HepG2 (cell line): ENCODE results near the gene SERP1. TPM values are rescaled to one million over a fixed set of nuclear protein-coding genes. Genes with fewer than 3 reads are reported as not detected.

ENCODE experiments used
- ATAC-seq: fragments of 200-7000 bp; cut with Tn5 transposase; 3 replicates; pipeline ENCODE4 v1.9.1; 2020; ENCODE audit warnings: mild to moderate bottlenecking, moderate library complexity
- BruUV-seq: library from RNA; stranded (reverse); fragments of 400-500 nt; replicated peaks from 2 replicates; lab custom pipeline; 2021; lab: Mats Ljungman, UMichigan
- CTCF ChIA-PET: fragments of 300-600 bp; formaldehyde crosslinking; extraction: SDS; loops from one replicate; lab custom pipeline; 2021; ENCODE audit warnings: low total read pairs, inconsistent platforms, low intra/inter-chr PET ratio; lab: Yijun Ruan, JAX
- POLR2A ChIA-PET: fragments of 350-600 bp; sonication (Branson Sonifier 250); formaldehyde crosslinking; loops from one replicate; lab custom pipeline; 2020; ENCODE audit warnings: antibody characterized with exemption, inconsistent platforms; lab: Yijun Ruan, JAX
- DNase-seq: peaks from one replicate; pipeline ENCODE4 v3.0.0-alpha.2; 2015; ENCODE audit warnings: low spot score
- FAIRE-seq: peaks from 3 replicates; lab custom pipeline; 2011; peaks lifted over from hg19 to GRCh38; lab: Jason Lieb, UNC
- H2AFZ ChIP-seq: one replicate; pipeline ENCODE4 v1.6.1; 2011; ENCODE audit warnings: low read length, inconsistent platforms
- H3K27ac ChIP-seq: fragments of 300-600 bp; 3 replicates; pipeline ENCODE4 v1.8.0; 2011; ENCODE audit warnings: mixed run types, mild to moderate bottlenecking, mixed read lengths, low read length, inconsistent platforms; ENCODE audit not compliant: insufficient read depth; ENCODE audit errors: extremely low read length
- H3K27me3 ChIP-seq, 2 experiments: fragments of 200-600 bp in 1 of 2; 2 replicates in 1 of 2; 3 replicates in 1 of 2; pipeline versions ENCODE4 v1.6.0 to v1.8.0; 2011; ENCODE audit warnings: low read length in 2 of 2, mild to moderate bottlenecking in 2 of 2, moderate library complexity in 2 of 2, inconsistent platforms in 1 of 2; ENCODE audit not compliant: insufficient read depth in 2 of 2, control insufficient read depth in 1 of 2
- H3K36me3 ChIP-seq, 2 experiments: fragments of 200-600 bp in 1 of 2; replicated peaks in 1 of 2; 2 replicates in 1 of 2; 3 replicates in 1 of 2; pipeline versions ENCODE4 v1.5.1 to v1.8.0; 2011; ENCODE audit warnings: low read length in 2 of 2, inconsistent platforms in 1 of 2; ENCODE audit not compliant: insufficient read depth in 2 of 2, control insufficient read depth in 1 of 2
- H3K4me1 ChIP-seq: 2 replicates; pipeline ENCODE4 v1.5.1; 2012; ENCODE audit warnings: low read length, inconsistent platforms; ENCODE audit not compliant: insufficient read depth
- H3K4me2 ChIP-seq: 2 replicates; pipeline ENCODE4 v1.6.0; 2011; ENCODE audit warnings: low read depth, low read length, inconsistent platforms
- H3K4me3 ChIP-seq, 3 experiments: fragments of 200-600 bp in 1 of 3; sonication (generic), shearing (Covaris generic) in 1 of 3; replicated peaks in 1 of 3; 2 replicates each; pipeline ENCODE4 v1.5.1; 2011 to 2016; ENCODE audit warnings: low read length in 3 of 3, inconsistent platforms in 2 of 3, low read depth in 2 of 3, mild to moderate bottlenecking in 2 of 3, control low read depth in 1 of 3, mixed read lengths in 1 of 3; ENCODE audit not compliant: insufficient read depth in 1 of 3
- H3K79me2 ChIP-seq: one replicate; pipeline ENCODE4 v1.6.1; 2011; ENCODE audit warnings: low read length, inconsistent platforms; ENCODE audit not compliant: insufficient read depth
- H3K9ac ChIP-seq: 2 replicates; pipeline ENCODE4 v1.6.0; 2011; ENCODE audit warnings: mild to moderate bottlenecking, low read depth, low read length, inconsistent platforms; ENCODE audit not compliant: insufficient read depth
- H3K9me3 ChIP-seq: 2 replicates; pipeline ENCODE4 v1.5.1; 2012; ENCODE audit warnings: mild to moderate bottlenecking, low read length
- H4K20me1 ChIP-seq: 2 replicates; pipeline ENCODE4 v1.6.0; 2011; ENCODE audit warnings: inconsistent platforms, mild to moderate bottlenecking, low read length, moderate library complexity; ENCODE audit not compliant: insufficient read depth
- BCL3 ChIP-seq: sonication (generic); formaldehyde crosslinking; IDR thresholded peaks from 2 replicates; pipeline ENCODE4 v1.5.1; 2020; ENCODE audit warnings: mild to moderate bottlenecking, missing genetic modification reagents, moderate library complexity
- CREB1 ChIP-seq, 2 experiments: fragments of 450-650 bp in 1 of 2; IDR thresholded peaks; 2 replicates each; pipeline ENCODE4 v1.6.1; 2016 to 2017; ENCODE audit warnings: control low read depth in 1 of 2, mild to moderate bottlenecking in 1 of 2, missing compliant biosample characterization in 1 of 2, missing genetic modification characterization in 1 of 2
- HNRNPH1 ChIP-seq: fragments of 200-400 bp; formaldehyde crosslinking; optimal IDR thresholded peaks from 2 replicates; pipeline ENCODE3; 2017; ENCODE audit warnings: mild to moderate bottlenecking, low read depth, low read length
- KLF12 ChIP-seq: sonication (generic); formaldehyde crosslinking; IDR thresholded peaks from 2 replicates; pipeline ENCODE4 v1.4.0; 2020; ENCODE audit warnings: missing genetic modification reagents, borderline replicate concordance
- NR2C2 ChIP-seq: sonication (generic); formaldehyde crosslinking; IDR thresholded peaks from 2 replicates; pipeline ENCODE4 v1.4.0; 2020; ENCODE audit warnings: missing genetic modification reagents, mild to moderate bottlenecking, moderate library complexity, borderline replicate concordance
- NR3C1 ChIP-seq: sonication (generic); formaldehyde crosslinking; IDR thresholded peaks from 2 replicates; pipeline ENCODE4 v1.4.0; 2020; ENCODE audit warnings: missing genetic modification reagents
- PAWR ChIP-seq: sonication (generic); formaldehyde crosslinking; IDR thresholded peaks from 2 replicates; pipeline ENCODE4 v1.4.0; 2020; ENCODE audit warnings: missing genetic modification reagents, mild to moderate bottlenecking, borderline replicate concordance
- PCBP2 ChIP-seq: fragments of 200-400 bp; formaldehyde crosslinking; optimal IDR thresholded peaks from 2 replicates; pipeline ENCODE3; 2018; ENCODE audit warnings: low read length, low read depth; ENCODE audit not compliant: poor library complexity, severe bottlenecking
- RFXANK ChIP-seq: IDR thresholded peaks from 2 replicates; pipeline ENCODE4 v1.6.1; 2016
- SP1 ChIP-seq, 2 experiments: fragments of 450-650 bp in 1 of 2; sonication (generic) in 1 of 2; formaldehyde crosslinking in 1 of 2; IDR thresholded peaks; 2 replicates each; pipeline versions ENCODE4 v1.4.0 to v1.6.1; 2016 to 2020; ENCODE audit warnings: missing genetic modification reagents in 1 of 2
- ZBTB4 ChIP-seq: sonication (generic); formaldehyde crosslinking; IDR thresholded peaks from 2 replicates; pipeline ENCODE4 v1.4.0; 2020; ENCODE audit warnings: missing genetic modification reagents, mild to moderate bottlenecking, borderline replicate concordance
- ZFYVE20 ChIP-seq: sonication (generic); formaldehyde crosslinking; IDR thresholded peaks from 2 replicates; pipeline ENCODE4 v1.8.0; 2023; ENCODE audit warnings: low read depth, mild to moderate bottlenecking, moderate library complexity, missing genetic modification reagents, borderline replicate concordance
- ZNF274 ChIP-seq: sonication (generic); formaldehyde crosslinking; IDR thresholded peaks from 2 replicates; pipeline ENCODE4 v1.5.1; 2020; ENCODE audit warnings: mild to moderate bottlenecking, missing genetic modification reagents
- ZNF567 ChIP-seq: sonication (generic); formaldehyde crosslinking; IDR thresholded peaks from 2 replicates; pipeline ENCODE4 v1.8.1; 2023; ENCODE audit warnings: mild to moderate bottlenecking, missing genetic modification reagents, borderline replicate concordance
- ZNF576 ChIP-seq: sonication (generic); formaldehyde crosslinking; IDR thresholded peaks from 2 replicates; pipeline ENCODE4 v1.4.0; 2020; ENCODE audit warnings: mild to moderate bottlenecking, missing genetic modification reagents
- ZNF768 ChIP-seq: sonication (generic); formaldehyde crosslinking; IDR thresholded peaks from 2 replicates; pipeline ENCODE4 v1.4.0; 2020; ENCODE audit warnings: missing genetic modification reagents
- in situ Hi-C: cut with HindIII; loops from 2 replicates; pipeline ENCODE4 v1.10.0; 2017; ENCODE audit warnings: low pct_unique_long_range_greater_than_20kb; ENCODE audit not compliant: extremely low pct_ligation_motif_present
- intact Hi-C: fragments of 100-400 bp; cut with micrococcal nuclease; formaldehyde crosslinking; loops from one replicate; pipeline ENCODE4 v1.10.0; 2022; ENCODE audit not compliant: unreplicated experiment
- polyA plus RNA-seq, 8 experiments: library from polyadenylated mRNA; depleted of rRNA in 3 of 8; stranded (reverse) in 7 of 8; unstranded in 1 of 8; fragments of >200 nt; fragmentation: Illumina TruSeq in 4 of 8; extraction: Trizol in 4 of 8; gene quantifications; 2 replicates each; pipeline versions ENCODE4 v1.2.1 to v1.2.3, GENCODE V29; 2011 to 2016; ENCODE audit warnings: low read depth in 4 of 8, missing spikeins in 1 of 8, mixed read lengths in 1 of 8; ENCODE audit not compliant: insufficient read depth in 1 of 8
- total RNA-seq, 5 experiments: library from RNA; depleted of rRNA; stranded (reverse); fragments of >200 nt; fragmentation: Illumina TruSeq; extraction: Trizol; gene quantifications; 2 replicates each; pipeline ENCODE4 v1.2.3, GENCODE V29; 2016; ENCODE audit warnings: low read depth in 1 of 5

SERP1 gene
- total and polyA plus RNA-seq, 2 of the 13 experiments (the other 11 are each of a cell fraction or from before 2014, with no cell fraction given): 61.2 to 95.0 TPM

- Histone ChIP-seq H3K79me2 (no peaks in the 10 kb centered on the region), H3K9me3 (no peaks in the 10 kb centered on the region), H4K20me1 (no peaks in the 10 kb centered on the region), H3K36me3 (no peaks in the 10 kb centered on the region), H3K27ac (no peak overlapping the region), H3K4me1 (no peaks in the 10 kb centered on the region), H3K4me3 (no peak overlapping the region), H3K27me3 (no peaks in the 10 kb centered on the region; a peak in 1 of 5 replicates), H2AFZ (no peak overlapping the region), H3K4me2 (no peak overlapping the region), H3K9ac (no peak overlapping the region)
- no peak for FAIRE-seq
- in situ Hi-C loops (no loop called here), intact Hi-C loops (no loop called here)
- no peak for TF ChIP-seq ZNF567
- no peak for TF ChIP-seq NR3C1 (CRISPR knock-in tag)
- no peak for TF ChIP-seq SP1 (IDR thresholded peaks at IDR 0.05)
- no peak for TF ChIP-seq SP1 (CRISPR knock-in tag; IDR thresholded peaks at IDR 0.05)
- TF ChIP-seq ZFYVE20 (CRISPR knock-in tag): no peak
- no peak for TF ChIP-seq KLF12 (CRISPR knock-in tag)
- TF ChIP-seq CREB1 (IDR thresholded peaks at IDR 0.05): no peak
- no peak for TF ChIP-seq CREB1 (CRISPR knock-in tag; IDR thresholded peaks at IDR 0.05)
- TF ChIP-seq ZNF274 (CRISPR knock-in tag): no peak
- no peak for TF ChIP-seq ZNF768 (CRISPR knock-in tag)
- TF ChIP-seq PCBP2: no peak
- TF ChIP-seq NR2C2 (CRISPR knock-in tag): no peak
- TF ChIP-seq HNRNPH1: no peak
- no peak for TF ChIP-seq RFXANK (CRISPR knock-in tag)
- no peak for TF ChIP-seq ZNF576 (CRISPR knock-in tag)
- TF ChIP-seq ZBTB4 (CRISPR knock-in tag): no peak
- TF ChIP-seq BCL3: no peak
- TF ChIP-seq PAWR (CRISPR knock-in tag): no peak
- no peak for DNase-seq
- ATAC-seq: no peak
- ChIA-PET POLR2A (no interaction called here), CTCF (no interaction called here)
- BruUV-seq: no TSS peak
Observed at GRCh38 chr3:150508401-150508800, 37.9 kb downstream of the SERP1 start.
